Effector memory CD4-positive, alpha-beta T cell (primary cell): Measurements from ENCODE around the gene NUMBL.

ENCODE experiments used
- DNase-seq, 3 donors: peaks; one replicate each; pipeline ENCODE4 v3.0.0-alpha.2; 2020
- H3K27ac ChIP-seq: 2 replicates; pipeline ENCODE4 v1.7.0; 2013; ENCODE audit warnings: mild to moderate bottlenecking, low read length, moderate library complexity; ENCODE audit not compliant: insufficient read depth, poor library complexity, severe bottlenecking
- H3K27me3 ChIP-seq: replicated peaks from 2 replicates; pipeline ENCODE4 v1.7.0; 2013; ENCODE audit warnings: mild to moderate bottlenecking, low read length; ENCODE audit not compliant: insufficient read depth, control insufficient read depth, poor library complexity, severe bottlenecking
- H3K36me3 ChIP-seq: 2 replicates; pipeline ENCODE4 v1.7.0; 2013; ENCODE audit warnings: mild to moderate bottlenecking, low read length, moderate library complexity; ENCODE audit not compliant: control insufficient read depth, insufficient read depth
- H3K4me1 ChIP-seq: 2 replicates; pipeline ENCODE4 v1.7.0; 2013; ENCODE audit warnings: low read length, mild to moderate bottlenecking; ENCODE audit not compliant: control insufficient read depth, insufficient read depth, poor library complexity, severe bottlenecking
- H3K4me3 ChIP-seq: 2 replicates; pipeline ENCODE4 v1.7.0; 2013; ENCODE audit warnings: low read length, low read depth, mild to moderate bottlenecking; ENCODE audit not compliant: insufficient read depth, poor library complexity, severe bottlenecking
- H3K9me3 ChIP-seq: 2 replicates; pipeline ENCODE4 v1.7.0; 2013; ENCODE audit warnings: mild to moderate bottlenecking, low read length, moderate library complexity; ENCODE audit not compliant: control insufficient read depth

NUMBL gene

DNA sequence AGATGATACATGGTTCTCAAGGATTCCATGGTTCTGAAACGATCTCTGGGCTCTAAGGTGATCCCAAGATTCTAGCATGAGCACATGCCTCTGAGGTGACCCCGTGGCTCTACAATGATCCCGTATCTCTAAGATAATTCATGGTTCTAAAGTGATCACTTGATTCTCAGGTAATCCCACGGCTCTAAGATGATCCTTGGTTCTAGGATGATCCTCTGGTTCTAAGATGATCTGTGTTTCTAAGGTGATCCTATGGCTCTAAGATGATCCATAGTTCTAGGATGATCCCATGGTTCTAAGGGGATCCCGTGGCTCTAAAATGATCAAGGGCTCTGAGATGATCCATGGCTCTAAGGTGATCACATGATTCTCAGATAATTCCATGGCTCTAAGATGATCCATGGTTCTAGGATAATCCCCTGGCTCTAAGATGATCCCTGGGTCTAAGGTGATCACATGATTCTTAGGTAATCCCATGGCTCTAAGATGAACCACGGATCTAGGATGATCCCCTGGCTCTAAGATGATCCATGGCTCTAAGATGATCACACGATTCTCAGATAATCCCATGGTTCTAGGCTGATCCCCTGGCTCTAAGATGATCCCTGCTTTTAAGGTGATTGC is 21.3 kb downstream of the NUMBL start:
- Histone ChIP-seq H3K36me3 (peaks cover 25% of the 10 kb centered on the region), H3K27ac (no peak overlapping the region), H3K9me3 (peaks cover 3% of the 10 kb centered on the region), H3K4me1 (no peaks in the 10 kb centered on the region), H3K4me3 (no peak overlapping the region), H3K27me3 (no peaks in the 10 kb centered on the region)
- no peak for DNase-seq

DNA sequence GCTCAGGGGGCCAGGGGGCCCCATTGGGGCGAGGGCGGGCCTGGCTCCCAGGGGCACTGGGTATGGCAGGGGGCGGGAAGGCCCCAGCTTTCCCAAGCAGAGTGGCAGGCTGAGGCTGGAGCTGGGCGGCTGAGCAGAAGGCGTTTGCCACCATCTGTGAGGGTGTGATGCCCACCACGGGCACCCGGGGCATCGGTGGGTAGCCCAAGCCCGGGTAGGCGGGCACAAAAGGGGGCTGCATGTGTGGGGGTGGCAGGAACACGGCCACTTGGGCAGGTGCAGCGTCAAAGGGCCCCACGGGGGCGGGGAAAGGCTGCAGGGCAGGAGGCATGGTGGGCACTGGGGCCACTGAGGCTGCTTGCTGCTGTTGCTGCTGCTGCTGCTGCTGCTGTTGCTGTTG is 22.8 kb downstream of the NUMBL start:
- Histone ChIP-seq H3K27ac (no peak overlapping the region), H3K4me3 (no peak overlapping the region), H3K27me3 (no peaks in the 10 kb centered on the region), H3K9me3 (peaks cover 3% of the 10 kb centered on the region), H3K4me1 (no peaks in the 10 kb centered on the region), H3K36me3 (peaks cover 20% of the 10 kb centered on the region)
- DNase-seq, result no peak

- H3K36me3 ChIP-seq, result peaks cover 14% of the 10 kb centered on the region
- DNase-seq, result no peak
- no peak overlapping the region for H3K27ac ChIP-seq
Measured at GRCh38 chr19:40666803-40667438, 23.5 kb downstream of the NUMBL start.

GRCh38 chr19:40663695-40664692 is 26.5 kb downstream of the NUMBL start:
- Histone ChIP-seq H3K27me3 (no peaks in the 10 kb centered on the region), H3K4me3 (peak overlapping the region; percentile 73), H3K4me1 (no peaks in the 10 kb centered on the region), H3K27ac (peak overlapping the region; percentile 73), H3K9me3 (peaks cover under 1% of the 10 kb centered on the region), H3K36me3 (peaks cover 6% of the 10 kb centered on the region)
- DNase-seq, result no peak

More at GRCh38 chr19:40666803-40667438, 23.5 kb downstream of the NUMBL start:
- no peaks in the 10 kb centered on the region for H3K27me3 ChIP-seq
- H3K4me1 ChIP-seq, result no peaks in the 10 kb centered on the region
- H3K4me3 ChIP-seq, result no peak overlapping the region
- peaks cover 3% of the 10 kb centered on the region for H3K9me3 ChIP-seq

DNA sequence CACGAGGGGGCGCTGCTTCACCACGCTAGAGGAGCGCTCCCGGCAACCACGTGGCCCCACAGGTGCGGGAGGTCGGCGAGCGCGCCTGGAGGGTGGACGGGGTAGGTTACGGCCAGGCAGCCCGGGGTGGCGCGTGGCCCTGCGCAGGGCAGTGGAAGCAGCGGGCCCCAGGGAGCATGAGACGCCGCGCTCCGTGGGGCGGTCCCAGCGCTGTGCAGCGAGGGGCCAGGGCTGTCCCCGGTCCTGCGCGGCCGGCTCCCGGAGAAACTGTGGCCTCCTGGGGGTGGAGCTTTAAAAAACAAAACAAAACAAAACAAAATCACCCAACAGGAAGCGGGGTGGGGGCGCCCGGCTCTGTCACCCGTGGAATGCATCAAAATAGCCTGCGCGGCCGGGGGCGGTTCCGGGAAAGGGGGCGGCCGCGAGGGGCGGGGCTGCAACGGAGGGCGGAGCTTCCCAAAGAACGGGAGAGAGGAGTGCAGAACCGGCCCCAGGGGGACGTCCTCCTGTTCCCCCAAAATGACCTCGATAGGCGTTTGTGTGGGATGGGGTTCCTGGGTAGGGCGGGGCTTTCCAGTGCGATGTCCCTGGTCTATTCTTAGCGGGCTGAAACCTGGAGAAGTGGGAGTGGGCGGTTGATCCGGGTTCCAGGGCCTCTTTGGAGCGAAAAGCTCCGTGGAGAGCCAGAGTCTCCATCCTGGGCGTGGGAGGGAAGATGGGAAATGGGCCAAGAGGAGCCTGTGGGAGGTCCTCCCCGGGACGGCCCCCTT is 27.3 kb downstream of the NUMBL start:
- H3K27me3 ChIP-seq, result no peaks in the 10 kb centered on the region
- H3K9me3 ChIP-seq, result no peaks in the 10 kb centered on the region
- H3K27ac ChIP-seq, result peak overlapping the region; percentile 73
- peak overlapping the region; percentile 73 for H3K4me3 ChIP-seq
- H3K4me1 ChIP-seq, result no peaks in the 10 kb centered on the region
- H3K36me3 ChIP-seq, result no peaks in the 10 kb centered on the region
- DNase-seq, result peak; percentile 78 to 88 (median 85)

- Histone ChIP-seq H3K4me3 (no peak overlapping the region), H3K36me3 (no peaks in the 10 kb centered on the region), H3K4me1 (no peaks in the 10 kb centered on the region), H3K27me3 (no peaks in the 10 kb centered on the region), H3K9me3 (no peaks in the 10 kb centered on the region), H3K27ac (no peak overlapping the region)
- DNase-seq, result no peak
Measured at GRCh38 chr19:40661616-40662015, 28.8 kb downstream of the NUMBL start.

GRCh38 chr19:40659566-40659965 is 30.9 kb downstream of the NUMBL start:
- no peaks in the 10 kb centered on the region for H3K27me3 ChIP-seq
- H3K4me3 ChIP-seq, result no peak overlapping the region
- H3K4me1 ChIP-seq, result no peaks in the 10 kb centered on the region
- H3K36me3 ChIP-seq, result no peaks in the 10 kb centered on the region
- no peaks in the 10 kb centered on the region for H3K9me3 ChIP-seq
- H3K27ac ChIP-seq, result no peak overlapping the region
- no peak for DNase-seq

DNA sequence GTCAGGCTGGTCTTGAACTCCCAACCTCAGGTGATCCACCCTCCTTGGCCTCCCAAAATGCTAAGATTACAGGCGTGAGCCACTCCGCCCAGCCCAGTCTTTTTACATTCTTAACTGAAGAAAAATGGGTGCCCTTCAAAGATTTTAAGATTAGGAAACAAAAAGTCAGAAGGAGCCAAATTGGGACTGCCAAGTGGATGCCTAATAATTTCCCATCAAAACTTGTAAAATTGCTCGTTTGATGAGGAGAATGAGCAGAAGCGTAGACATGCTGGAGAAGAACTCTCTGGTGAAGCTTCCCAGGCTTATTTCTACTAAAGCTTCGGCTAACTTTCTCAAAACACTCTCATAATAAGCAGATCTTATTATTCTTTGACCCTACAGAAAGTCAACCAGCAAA is 31.3 kb downstream of the NUMBL start:
- no peak for DNase-seq
- Histone ChIP-seq H3K36me3 (no peaks in the 10 kb centered on the region), H3K4me1 (no peaks in the 10 kb centered on the region), H3K27me3 (no peaks in the 10 kb centered on the region), H3K4me3 (no peak overlapping the region), H3K27ac (no peak overlapping the region), H3K9me3 (no peaks in the 10 kb centered on the region)

DNA sequence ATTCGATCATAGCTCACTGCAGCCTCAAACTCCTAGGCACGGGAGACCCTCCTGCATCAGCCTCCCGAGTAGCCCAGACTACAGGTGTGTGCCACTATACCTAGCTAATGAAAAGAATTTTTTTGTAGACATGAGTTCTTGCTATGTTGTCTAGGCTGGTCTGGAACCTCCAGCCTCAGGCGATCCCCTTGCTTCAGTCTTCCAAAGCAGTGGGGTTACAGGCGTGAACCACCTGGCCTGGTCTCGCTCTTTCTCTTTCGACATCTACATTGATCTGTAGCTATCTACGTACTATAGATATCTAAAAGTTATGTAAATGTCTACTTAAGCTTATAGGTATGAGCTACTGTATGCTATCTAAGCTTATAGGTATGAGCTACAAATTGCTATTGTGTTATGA is 32.4 kb downstream of the NUMBL start:
- no peak for DNase-seq
- Histone ChIP-seq H3K36me3 (no peaks in the 10 kb centered on the region), H3K4me3 (no peak overlapping the region), H3K27me3 (no peaks in the 10 kb centered on the region), H3K4me1 (no peaks in the 10 kb centered on the region), H3K27ac (no peak overlapping the region), H3K9me3 (no peaks in the 10 kb centered on the region)
